ENCODE data around the gene CBX3.
"Not testable (repeated sequence)": the region's sequence is repeated elsewhere in the genome, so short reads cannot be mapped to it uniquely, and the experiment has no call there.

The CBX3 gene

DNA sequence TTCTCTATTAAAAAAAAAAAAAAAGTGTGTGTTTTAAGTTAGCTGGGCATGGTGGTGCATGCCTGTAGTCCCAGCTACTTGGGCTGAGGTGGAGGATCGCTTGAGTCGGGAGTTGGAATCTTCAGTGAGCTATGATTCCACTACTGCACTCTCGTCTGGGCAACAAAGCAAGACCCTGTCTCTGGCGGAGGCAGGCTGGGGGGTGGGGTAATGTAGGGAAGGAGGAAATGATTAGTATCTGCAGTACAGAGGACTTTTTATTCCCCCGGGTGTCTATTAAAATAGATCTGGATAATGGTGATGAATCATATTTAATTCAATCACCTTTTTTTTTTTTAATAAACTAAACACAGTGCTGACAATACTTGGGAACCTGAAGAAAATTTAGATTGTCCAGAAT is 6.5 kb downstream of the CBX3 start:
- no peak for DNase-seq

DNA sequence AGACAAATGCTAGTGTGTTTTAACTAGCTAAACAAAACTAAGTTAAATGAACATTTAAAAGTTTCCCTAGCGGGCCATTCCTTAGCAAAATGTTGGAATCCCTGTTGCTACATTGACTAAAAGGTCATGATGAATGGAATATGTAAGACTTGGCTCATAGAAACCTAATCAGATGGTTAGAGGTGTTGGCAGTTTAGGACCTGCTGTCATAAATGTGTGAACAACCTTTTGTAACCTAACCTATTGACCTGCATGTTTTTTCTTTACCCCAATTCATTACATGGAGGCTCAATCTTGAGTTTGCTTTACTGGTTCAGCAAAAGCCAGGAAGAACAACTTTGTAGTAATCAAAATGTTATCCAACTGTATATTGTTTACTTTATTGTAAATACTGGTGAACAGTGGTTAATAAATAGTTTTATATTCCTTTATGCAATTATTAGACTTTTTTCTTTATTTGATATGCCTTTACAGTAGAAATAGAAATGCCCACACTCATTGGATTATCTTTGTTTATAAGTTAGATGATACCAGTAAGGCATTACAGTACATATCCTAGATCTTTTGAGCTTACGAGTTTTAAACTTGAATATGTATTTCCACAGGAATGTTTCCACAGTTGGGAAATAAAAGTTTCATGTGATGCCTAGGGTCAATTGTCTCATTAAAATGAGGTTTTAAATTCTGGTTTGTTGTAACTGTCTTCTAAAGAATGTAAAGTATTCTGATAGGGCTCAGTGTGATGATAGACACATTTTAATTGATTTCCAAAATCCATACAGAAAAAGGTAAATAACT is 11.6 kb downstream of the CBX3 start:
- DNase-seq, result peak; percentile 16

DNA sequence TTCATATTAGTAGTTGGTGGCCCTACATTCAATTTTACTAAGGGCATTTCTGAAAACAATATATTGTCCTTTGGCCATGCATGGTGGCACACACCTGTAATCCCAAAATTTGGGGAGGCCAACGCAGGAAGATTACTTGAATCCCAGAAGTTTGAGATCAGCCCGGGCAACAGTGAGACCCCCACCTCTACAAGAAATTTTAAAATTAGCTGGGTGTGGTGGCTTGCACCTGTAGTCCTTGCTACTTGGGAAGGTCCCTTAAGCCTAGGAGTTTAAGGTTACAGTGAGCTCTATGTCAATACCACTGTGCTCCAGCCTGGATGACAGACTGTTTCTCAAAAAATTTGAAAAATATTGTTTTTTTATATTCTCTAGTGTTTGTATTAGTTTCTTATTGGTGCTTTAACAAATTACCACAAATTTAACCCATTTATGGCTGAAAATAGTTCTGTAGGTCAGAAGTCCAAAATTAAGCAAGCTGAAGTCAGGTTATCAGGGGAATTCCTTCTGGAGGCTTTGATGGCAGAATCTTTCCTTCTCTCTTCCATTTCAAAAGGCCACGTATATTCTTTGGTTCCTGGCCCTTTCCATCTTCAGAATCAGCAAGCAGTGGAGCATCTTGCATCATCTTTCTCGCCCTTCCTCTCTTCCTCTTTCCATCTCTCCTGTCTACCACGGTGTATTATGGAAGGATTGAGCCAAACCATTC is 12.4 kb downstream of the CBX3 start:
- DNase-seq, result peak; percentile 62

DNA sequence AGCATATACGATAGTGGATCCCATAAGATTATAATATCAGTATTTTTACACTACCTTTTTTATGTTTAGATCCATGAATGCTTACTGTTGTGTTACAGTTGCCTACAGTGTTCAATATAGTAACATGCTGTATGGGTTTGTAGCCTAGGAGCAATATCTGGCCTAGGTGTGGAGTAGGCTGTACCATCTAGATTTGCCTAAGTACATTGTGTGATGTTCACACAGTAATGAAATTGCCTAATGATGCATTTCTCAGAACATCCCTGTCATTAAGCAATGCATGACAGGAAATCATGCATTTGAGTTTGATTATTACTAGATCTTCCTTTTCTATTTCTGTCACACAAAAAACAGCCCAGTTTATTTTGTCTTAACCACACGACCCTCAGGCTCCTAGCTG is 14.5 kb downstream of the CBX3 start:
- no peak for DNase-seq

DNA sequence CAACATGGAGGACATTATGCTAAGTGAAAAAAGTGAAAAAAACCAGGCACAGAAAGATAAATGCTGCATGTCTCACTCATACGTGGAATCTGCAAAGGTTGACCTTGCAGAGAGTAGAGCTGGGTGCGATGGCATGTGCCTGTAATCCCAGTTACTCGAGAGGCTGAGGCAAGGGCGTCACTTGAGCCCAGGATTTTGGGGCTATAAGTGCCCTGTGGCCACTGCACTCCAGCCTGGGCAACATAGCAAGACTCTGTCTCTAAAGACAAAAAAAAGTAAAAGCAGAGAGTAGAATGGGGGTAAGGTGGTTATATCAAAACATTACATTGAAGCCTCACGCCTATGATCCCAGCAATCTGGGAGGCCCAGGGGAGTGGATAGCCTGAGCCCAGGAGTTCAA is 22.8 kb downstream of the CBX3 start:
- no peak for DNase-seq

DNA sequence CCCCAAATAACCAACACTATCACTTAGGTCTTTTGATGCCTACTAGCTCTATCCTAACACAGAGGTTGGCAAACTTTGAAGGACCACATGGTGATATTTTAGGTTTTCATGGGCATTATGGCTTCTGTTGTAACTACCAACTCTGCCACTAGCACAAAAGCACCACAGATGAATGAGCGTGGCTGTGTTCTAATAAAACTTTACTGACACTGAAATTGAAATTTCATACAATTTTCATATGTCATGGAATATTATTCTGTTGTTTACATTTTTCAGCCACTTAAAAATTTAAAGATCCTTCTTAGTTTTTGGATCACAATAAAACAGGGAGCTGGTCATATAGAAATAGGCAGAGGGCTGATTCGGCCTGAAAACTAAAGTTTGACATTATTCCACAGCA is 26.4 kb downstream of the CBX3 start:
- DNase-seq, result no peak

DNA sequence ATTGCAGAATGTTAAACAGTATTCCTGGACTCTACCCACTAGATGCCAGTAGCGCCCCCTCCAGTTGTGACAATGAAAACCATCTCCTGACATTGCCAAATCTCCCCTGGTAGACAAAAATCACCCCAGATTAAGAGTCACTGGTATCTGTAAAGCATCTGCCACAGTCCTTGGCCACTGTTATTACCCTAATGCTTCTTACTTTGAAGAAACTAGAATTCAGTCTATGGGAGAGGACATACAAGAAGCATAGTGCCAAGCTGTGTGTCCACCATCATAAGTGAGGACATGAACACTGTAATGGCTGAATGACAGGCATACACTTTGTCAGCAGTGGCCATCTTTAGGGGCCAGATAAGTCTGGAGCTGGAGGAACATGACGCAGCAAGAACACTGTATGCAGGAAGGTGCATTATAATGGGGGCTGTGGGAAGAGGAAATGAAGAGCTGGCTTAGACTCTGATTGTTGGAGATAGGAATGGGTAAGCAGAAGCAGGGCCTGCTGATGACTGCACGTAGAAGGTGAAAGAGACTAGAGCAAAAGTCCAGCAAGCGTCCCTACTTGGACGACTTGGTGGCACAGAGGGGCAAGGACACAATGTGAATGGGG is 32.5 kb downstream of the CBX3 start:
- DNase-seq, result peak; percentile 75

DNA sequence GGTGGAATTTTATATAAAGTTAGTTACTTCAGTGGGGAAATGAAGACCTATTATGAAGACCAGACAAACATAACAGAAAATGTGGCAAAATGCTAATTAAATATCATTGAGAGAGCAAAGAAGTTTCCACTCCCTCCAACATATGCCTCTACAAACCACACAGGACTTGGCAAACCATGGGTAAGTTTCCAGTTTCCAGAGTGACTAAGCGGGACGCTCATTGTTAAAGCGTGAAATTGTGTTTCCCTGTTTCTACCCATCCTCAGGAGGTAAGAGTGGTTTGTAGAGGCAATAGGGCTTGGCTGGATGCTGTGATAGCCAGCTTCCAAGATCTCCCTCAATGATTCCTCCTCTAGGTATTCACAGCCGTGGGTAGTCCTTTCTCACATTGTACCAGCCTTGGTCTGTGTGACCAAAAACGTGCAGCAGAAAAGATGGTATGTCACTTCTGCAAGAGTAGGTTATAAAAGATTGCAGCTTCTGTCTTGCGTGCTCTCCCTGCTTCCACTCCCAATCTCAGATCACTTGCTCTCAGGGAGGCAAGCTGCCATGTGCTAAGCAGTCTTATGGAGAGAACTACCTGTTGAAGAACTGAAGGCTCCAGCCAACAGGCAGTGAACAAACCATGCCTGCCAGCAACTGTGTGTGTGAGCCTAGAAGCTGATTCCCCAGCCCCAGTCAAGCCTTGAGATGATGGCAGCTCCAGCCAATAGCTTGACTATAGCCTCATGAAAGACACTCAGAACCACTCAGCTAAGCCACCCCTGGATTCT is 35.7 kb downstream of the CBX3 start:
- no peak for DNase-seq

DNA sequence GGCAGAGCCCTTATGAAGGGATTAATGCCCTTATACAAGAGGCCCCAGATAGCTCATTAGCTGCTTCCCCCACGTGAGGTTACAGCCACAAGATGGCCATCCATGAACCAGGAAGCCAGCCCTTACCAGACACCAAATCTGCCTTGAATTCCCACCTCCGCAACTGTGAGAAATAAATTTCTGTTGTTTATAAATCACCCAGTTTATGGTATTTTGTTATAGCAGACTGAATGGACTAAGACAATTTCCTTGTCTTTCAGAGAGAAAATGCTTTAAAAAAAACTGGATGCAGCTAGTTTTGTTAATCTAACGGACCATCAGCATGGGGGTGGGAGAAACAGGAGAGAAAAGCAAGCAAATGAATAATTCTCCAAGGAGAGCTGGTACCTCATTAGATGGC is 36.5 kb downstream of the CBX3 start:
- DNase-seq, result no peak

DNA sequence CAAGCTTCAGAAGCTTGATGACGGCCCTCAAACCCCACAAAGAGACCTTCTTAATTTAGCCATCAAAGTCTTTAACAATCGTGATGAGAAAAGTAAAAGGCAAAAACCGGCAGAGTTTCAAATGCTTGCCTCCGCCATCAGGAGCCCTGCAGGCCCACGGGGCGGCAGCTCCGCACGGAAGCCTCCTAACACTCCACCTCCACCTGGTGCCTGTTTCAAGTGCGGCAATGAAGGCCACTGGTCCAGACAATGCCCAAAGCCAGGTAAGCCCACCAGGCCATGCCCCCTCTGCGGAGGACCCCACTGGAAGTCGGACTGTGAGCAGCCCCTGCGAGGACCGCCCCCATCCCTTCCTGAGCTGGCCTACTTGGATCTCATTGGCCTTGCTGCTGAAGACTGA is 43.6 kb downstream of the CBX3 start:
- DNase-seq, result no peak

DNA sequence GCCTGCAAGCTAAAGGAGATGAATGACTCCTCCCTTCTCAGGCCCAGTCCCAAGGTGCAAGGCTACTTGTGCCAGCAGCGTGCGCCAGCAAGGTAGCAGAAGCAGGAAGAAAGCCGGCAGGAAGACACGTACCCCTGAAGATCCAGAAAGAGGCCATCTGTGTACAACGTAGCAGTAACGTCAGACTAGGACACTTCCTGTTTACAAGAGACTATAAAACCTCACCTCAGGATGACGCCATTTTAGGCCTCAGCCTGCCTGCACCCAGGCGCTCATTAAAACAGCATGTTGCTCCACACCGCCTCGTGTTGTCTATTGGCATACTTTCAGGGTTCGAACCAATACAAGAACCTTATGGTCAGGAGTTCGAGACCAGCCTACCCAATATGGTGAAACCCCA is 48.7 kb downstream of the CBX3 start:
- no peak for DNase-seq

DNA sequence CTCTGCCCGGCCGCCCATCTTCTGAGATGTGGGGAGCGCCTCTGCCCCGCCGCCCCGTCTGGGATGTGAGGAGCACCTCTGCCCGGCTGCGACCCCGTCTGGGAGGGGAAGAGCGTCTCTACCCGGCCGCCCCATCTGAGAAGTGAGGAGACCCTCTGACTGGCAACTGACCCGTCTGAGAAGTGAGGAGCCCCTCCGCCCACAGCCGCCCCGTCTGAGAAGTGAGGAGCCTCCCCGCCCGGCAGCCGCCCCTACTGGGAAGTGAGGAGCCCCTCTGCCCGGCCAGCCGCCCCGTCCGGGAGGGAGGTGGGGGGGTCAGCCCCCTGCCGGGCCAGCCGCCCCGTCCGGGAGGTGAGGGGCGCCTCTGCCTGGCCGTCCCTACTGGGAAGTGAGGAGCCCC is 60.3 kb downstream of the CBX3 start:
- DNase-seq, result not testable (repeated sequence)
